GM21576 (cell line): Measurements from ENCODE around the gene CAMP.
A peak's percentile ranks its signal among the peaks of the same experiment; 100 is the strongest.

ENCODE experiments used
- ATAC-seq: cut with Tn5 transposase; IDR thresholded peaks from one replicate; pipeline ENCODE4 v1.9.1; 2021; ENCODE audit warnings: mild to moderate bottlenecking, moderate library complexity; ENCODE audit not compliant: unreplicated experiment

Gene CAMP

DNA sequence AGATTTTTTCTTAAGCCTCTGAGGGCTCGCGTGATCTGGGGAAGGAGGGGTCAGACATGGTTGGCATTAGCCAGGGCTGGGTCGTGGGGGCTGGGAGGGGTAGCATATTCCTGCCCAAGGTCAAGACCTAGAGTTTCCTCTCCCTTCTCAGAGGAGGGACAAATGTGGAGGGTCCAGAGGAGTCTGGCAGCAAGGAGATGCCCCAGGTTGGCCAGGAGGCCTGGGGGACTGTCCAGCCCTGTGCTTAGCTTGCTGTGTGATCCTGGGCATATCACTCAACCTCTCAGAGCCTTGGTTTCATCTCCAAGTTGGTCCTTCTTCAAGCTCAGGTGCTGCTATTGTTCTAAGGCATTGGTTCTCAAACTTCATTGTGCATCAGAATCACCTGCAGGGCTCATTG lies 9.1 kb upstream of the CAMP start:
- ATAC-seq: no peak

DNA sequence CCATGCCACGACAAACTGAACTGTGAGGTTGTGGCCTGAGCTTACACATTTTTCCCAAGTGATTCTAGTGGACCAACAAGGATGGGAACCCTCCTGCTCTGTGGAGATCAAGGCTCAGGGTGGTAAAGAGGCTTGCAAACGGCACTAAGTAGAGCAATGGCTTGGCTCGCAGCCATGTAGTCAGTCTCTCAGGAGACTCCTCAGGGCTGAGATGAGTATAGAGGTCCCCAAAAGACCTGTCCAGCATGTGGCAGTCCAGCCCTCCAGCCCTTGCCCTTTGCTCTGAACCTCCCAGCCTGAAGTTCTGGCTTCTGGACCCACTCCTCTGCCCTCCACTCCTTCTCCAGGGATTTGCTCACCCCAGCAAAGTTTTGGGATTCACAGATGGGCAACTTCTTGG lies 8.3 kb upstream of the CAMP start:
- ATAC-seq: no peak

DNA sequence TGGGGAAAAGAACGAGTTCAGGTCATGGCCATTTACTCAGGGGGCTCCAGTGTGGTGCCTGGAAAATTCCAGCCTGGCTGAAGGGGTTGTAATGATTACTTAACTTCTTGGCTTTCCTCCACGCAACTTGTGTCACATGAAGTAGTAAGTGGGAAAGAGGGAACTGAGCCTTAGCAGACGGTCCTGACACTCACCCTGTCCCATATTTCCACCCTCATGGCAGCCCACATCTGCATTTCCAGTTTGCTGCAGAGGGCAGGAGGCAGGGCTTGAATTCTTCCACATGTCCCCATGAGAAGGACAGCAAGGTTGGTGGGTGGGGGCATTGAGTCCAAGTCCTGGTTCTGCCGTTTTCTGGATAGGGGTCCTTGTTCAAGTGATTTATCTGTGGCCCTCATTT lies 7.8 kb upstream of the CAMP start:
- no peak for ATAC-seq

DNA sequence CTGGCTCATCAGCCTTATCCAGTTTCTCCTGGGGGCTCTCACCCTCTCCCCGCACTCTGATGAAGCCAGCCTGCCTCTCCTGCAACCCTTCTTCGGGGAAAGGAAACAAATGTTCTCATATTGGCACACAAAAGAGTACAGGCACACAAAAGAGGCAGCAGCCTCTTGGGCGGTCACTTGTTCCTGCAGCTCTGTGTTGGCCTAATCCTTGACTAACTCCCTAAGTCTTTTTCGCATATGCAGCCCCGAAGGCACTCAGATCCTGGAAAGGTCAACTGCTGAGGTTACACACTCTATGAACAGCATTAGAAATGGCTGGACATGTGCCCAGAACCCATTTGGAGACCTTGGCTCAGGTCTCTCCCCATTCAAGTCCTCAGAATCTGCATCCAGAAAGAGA lies 7.4 kb upstream of the CAMP start:
- no peak for ATAC-seq

DNA sequence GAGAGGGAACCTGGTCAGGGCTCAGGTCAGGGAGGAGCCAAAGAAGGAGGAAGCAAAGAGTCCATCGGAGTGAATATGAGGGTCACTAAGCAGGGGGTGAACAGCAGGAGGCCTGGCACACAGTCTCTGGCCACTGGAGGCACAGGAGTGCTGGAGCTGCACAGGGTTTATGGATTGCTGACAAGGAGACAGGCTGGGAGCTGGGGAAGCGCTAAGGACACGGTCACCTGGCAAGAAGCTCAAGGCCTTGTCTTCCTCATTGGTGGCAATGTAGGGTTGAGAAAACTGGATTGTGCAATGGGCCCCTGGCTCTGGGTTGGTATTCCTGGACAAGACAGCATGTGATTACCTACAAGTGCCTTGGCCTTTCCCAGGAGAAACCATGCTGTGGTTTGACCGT lies 5.8 kb upstream of the CAMP start:
- no peak for ATAC-seq

DNA sequence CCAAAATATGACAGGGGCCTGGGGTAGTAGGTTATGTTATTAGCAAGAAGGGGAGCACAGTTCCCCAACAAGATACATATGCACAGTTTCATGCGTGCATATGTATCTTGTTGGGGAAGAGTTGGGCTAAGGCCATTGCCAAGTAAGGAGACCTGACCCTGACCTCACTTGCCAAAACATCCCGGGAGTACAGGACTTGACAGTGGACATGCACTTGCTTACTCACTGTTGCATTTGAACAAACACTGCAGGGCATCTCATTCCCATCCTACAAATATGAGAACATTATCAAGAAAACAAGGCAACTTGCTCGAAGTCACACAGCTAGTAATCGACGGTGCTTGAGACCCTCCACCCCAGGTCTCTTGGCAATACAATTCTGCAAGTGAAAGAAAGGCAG lies 4.8 kb upstream of the CAMP start:
- ATAC-seq: no peak

DNA sequence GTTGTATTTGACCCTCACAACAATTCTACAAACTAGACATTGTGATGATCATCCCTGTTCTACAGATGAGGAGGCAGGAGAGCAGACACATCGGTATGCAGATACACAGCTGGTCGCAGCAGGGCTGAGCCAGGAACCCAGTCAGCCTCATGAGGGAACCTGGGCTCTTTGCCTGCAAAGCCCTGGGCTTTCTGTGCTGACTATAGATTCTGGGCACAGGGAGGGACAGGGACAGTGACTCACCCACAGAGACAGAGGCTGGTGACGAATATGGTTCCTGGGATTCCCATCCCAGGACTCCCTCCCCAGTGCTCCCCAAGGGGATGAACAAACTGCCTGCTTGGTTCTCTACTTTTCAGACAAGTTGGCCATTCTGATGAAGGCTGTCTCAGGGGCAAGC lies 3.8 kb upstream of the CAMP start:
- no peak for ATAC-seq

DNA sequence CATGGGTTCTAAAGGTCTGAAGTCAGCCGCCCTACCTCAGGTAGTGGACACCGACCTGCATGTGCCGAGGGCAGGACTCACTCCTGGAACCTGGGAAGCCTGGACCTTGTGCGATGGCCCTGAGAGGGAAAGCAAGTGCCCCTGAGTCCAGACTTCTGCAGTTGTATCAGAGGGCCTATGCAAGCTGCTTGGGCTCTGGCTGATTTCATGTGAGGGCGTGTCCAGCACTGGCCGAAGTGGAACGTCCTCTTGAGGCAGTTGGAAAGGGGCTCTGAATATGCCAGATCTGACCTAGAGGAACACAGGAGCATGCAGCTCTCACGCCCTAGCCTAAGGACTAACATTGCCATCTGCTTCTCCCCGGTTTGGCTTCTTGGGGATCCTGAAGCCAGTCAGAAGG lies 2.5 kb upstream of the CAMP start:
- ATAC-seq: no peak

DNA sequence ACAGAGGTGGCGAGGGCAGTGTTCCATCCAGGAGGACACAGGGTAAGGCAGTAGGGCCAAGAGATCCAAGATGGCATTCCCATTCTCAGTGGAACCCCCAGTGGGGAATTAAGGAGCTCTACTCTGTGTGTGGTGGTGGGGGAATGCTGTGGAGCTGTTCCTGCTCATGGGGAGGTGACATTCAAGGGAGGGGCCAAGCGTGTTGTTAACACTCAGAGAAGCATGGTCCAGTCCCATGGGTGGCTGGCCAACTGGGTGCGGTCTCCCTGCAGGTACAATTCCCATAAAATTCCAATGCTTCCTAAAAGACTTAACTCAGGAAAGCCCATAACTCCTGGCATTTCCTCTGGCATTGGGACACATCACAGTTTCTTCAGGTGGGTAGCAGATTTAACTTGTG lies 2.3 kb downstream of the CAMP start:
- ATAC-seq: no peak

DNA sequence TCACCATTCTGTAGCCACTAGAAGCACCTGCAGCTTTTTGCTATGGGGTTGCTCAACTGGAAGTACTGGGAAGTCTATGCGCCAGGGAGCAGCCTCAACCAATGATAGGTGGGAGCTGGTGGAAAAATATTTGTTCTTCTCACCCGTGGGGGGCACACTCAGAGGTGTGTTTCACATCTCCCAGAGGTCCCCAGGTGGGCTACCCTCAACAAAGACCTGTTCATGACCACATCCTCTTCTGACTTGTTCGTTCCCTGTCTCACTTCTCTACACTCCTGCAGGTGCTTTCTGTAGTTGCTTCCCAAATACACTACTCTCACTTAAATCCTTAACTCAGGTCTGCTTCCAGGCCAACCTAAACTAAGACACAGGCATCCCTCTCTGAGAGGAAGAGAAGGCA lies 3.6 kb downstream of the CAMP start:
- no peak for ATAC-seq

DNA sequence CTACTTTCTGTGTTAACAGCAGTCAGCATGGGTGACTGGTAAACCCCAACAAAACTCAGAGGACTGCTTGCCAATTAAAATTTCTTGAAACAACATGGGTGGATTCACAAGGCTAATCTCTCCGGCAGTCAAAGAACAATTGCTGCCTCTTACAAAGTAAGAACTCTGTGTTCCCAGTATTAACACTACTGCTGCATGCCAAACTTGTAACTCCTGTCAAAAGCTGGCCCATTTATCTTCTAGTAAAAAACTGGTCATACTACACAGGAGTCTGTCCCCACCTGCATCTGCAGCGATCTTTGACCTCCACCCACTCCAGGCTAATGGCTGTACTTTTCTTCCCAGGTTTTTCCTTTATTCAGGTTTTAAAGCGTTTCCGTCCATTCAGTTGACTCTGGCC lies 8.9 kb downstream of the CAMP start:
- no peak for ATAC-seq

DNA sequence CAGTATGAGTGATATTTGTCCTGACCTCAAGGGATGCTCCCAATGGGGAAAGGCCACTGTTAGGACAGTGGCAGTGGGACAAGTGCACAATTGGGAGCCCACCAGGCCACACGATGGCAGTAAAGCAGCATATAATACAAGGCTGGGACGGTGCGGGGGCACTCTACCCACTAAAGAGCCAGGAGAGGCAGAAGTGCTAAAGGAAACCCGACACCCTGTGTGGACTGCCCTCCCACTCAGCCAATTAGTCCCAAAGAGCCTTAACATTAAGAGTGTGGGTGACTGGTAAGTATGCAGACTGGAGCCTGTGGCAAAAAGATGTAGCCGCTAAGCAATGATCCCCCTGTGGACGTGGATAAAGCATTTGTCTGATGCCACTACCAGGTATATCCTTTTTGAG lies 9.4 kb downstream of the CAMP start:
- peak; percentile 64 for ATAC-seq

DNA sequence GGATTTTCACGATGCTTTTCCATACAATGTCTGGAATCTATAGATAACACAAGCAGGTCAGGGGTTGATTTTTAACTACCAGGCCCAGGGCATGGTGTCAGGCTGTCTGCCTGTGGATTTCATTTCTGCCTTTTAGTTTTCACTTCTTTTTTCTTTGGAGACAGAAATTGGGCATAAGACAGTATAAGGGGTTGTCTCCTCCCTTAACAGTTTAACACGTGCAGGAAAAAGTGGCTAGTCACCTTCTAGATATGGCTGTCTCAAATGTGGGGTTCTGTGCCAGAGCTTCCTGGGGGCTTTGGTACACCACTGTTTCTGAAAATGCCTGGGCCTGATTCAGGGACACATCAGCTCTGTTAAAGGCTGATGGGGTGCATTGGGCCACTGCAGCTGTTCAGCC lies 10.2 kb downstream of the CAMP start:
- no peak for ATAC-seq

DNA sequence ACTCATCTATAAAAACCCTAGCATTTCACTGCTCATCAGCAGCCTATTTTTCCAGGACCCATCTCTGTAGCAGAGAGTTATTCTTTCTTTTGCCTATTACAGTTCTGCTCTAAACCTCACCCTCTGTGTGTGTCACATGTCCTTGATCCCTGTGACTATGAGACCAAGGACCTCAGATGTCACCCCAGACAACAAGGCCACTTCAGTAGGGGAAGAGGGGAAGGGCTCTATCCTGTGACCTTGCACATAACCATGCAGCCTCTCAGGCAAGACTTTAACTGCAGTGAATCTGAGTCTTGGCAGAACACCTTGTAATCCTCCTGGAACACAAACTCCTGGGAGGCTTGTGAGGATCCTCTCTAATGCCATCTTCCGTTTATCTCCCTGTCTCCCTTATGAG lies 13.2 kb downstream of the CAMP start:
- no peak for ATAC-seq

DNA sequence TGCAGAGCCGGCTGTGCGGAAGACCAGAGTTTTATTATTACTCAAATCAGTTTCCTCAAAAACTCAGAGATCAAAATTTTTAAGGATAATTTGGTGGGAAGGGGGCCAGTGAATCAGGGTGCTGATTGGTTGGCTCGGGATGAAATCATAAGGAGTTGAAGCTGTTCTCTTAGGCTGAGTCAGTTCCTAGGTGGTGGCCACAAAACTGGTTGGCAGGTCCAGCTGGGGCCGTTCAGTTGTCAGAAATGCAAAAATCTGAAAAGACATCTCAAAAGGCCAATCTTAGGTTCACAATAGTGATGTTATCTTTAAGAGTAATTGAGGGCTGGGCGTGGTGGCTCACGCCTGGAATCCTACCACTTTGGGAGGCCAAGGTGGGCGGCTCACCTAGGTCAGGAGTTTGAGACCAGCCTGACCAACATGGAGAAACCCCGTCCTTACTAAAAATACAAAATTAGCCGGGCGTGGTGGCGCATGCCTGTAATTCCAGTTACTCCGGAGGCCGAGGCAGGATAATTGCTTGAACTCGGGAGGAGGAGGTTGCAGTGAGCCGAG lies 15.3 kb downstream of the CAMP start:
- ATAC-seq: no peak

DNA sequence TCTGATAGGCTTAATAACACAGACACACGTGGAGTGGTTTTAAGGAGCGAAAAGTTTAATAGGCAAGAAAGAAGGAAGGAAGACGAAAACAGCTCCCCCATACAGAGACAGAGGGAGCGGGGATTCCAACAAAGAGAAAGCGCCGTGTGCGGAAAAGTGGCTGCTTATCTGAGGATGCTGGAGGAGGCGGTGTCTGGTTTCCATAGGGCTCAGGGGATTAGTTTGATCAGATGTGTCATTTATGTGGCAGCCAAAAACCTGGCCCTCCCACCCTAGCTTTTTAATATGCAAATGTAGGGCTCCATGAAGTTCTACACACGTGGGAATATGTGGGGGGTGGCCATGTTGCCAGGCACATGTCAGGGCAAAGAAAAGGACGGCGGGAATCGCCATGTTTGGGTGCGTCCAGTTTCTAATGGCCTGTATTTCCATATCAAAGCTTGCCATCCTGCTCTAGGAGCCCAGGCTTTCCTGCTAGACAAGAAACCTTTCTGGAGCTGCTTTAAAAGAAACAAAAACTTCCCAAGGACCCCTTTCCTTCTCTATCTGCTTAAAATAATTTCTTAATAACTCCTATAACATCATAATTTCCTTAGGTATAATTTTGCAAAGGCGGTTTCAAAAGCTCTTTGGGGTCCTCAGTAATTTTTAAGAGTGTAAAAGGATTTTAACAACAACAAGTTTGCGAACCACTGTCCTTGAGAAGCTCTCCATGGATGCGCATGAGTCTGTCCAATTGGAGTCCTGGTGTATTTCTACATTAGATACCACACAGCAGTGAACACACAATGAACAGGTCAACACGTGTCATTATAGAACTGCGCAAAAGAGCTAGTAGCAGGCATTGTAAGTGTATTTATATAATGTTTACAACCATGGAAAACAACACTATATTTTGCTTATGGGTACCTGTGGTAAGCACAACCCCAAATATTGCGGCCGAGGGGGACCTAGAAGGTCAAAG lies 17.0 kb downstream of the CAMP start:
- ATAC-seq: no peak

DNA sequence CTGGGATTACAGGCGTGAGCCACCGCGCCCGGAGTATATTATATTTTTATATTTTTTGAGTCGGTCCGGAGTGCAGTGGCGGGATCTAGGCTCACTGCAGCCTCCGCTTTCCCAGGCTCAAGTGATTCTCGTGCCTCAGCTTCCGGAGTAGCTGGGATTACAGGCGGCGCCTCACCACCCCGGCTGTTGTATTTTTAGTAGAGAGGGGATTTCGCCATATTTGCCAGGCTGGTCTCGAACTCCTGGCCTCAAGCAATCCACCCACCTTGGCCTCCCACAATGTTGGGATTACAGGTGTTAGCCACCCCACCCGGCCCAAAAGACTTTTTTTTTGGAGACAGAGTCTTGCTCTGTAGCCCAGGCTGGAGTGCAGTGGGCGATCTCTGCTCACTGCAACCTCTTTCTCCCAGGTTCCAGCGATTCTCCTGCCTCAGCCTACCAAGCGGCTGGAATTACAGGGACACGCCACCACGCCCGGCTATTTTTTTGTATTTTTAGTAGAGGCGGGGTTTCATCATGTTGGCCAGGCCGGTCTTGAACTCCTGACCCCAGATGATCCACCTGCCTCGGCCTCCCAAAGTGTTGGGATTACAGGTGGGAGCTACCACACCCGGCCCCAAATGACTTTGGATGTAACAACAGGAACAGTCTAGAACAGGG lies 18.6 kb downstream of the CAMP start:
- ATAC-seq: no peak

DNA sequence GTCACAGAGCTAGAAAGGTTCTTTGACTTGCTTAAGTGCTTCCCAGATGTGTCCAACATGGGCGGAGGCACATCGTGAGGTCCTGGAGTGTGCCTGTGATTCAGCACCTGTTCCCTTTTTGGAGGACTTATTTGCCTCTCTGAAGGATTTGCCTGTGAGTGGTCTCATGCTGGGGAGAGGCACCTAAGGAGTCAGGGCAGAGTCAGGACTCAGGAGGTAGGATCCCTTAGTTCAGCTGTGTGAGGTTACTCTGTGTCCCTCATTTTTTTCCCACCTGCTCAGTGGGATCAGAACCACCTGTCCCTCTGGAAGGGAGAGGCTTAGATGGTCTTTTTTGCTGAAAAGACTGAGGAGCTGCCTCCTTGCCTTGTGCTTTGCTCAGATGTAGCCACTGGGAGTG lies 20.6 kb downstream of the CAMP start:
- ATAC-seq: no peak

DNA sequence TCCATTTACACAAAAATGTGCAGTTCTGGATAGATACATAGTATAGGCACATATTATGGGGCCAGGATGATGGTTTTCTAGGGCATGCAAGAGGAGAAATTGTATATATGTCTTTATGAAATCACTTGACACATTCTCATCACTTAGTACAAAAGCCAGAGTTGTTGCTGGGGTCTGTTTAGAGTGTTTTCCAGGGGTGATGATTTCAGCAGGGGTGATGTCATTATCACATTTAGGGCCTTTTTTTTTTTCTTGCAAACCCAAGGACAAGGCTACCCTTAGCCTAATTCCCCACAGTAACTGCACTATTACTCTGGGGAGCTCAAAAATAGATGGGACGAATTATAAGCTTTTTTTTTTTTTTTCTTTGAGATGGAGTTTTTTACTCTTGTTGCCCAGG lies 21.2 kb downstream of the CAMP start:
- no peak for ATAC-seq

DNA sequence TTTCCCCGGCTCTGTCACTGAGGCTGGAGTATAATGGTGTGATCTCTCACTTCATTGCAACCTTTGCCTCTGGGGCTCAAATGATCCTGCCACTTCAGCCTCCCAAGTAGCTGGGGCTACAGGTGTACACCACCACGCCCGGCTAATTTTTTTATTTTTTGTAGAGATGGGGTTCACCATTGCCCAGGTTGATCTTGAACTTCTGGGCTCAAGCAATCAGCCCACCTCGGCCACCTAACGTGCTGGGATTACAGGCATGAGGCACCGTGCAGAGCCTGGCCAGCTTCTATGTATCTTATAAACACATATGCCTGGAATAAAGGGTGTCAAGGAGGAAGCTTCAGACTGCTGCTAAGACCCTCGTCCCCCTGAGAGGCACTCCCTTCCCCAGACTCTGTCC lies 21.8 kb downstream of the CAMP start:
- no peak for ATAC-seq

DNA sequence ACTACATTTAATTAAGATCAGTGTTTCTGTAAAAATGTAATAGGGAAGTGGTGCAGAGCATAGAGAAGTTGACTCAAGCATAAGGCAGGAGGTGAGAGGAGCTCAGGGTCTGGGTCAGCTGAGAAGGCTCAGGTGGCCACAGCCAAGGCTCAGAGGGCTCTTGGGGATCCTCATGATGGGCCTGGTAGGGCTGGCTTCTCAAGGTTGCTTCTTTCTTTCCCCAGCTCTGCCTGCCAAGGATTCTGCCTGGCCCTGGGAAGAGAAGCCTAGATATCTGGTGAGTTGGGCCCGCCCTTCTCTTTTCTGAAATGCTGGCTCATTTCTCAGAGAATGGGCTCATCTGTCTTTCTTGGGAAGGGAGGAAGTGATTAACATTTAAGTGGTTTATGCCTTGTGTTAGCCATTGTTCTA lies 24.1 kb downstream of the CAMP start:
- no peak for ATAC-seq
